RWPE1 (cell line): ENCODE data around the gene GDPD3.

Experiments used
- CTCF ChIA-PET: fragments of 350-600 bp; sonication (Branson Sonifier 250); formaldehyde crosslinking; extraction: SDS; loops from one replicate; lab custom pipeline; 2021; lab: Yijun Ruan, JAX
- POLR2A ChIA-PET: fragments of 400-600 bp; formaldehyde crosslinking; extraction: SDS; loops from one replicate; lab custom pipeline; 2020; ENCODE audit warnings: antibody characterized with exemption; ENCODE audit not compliant: low non-redundant PET; lab: Yijun Ruan, JAX
- DNase-seq: peaks from one replicate; pipeline ENCODE4 v3.0.0; 2012; ENCODE audit warnings: low spot score
- H3K27ac ChIP-seq: fragments of 450-650 bp; 2 replicates; pipeline ENCODE4 v1.5.1; 2017
- TF ChIP-seq, protein P1 (sequence below): fragments of 450-650 bp; conservative IDR thresholded peaks from 2 replicates; pipeline ENCODE4 v1.5.1; 2017; ENCODE audit warnings: low read depth, mild to moderate bottlenecking

GDPD3 gene

DNA sequence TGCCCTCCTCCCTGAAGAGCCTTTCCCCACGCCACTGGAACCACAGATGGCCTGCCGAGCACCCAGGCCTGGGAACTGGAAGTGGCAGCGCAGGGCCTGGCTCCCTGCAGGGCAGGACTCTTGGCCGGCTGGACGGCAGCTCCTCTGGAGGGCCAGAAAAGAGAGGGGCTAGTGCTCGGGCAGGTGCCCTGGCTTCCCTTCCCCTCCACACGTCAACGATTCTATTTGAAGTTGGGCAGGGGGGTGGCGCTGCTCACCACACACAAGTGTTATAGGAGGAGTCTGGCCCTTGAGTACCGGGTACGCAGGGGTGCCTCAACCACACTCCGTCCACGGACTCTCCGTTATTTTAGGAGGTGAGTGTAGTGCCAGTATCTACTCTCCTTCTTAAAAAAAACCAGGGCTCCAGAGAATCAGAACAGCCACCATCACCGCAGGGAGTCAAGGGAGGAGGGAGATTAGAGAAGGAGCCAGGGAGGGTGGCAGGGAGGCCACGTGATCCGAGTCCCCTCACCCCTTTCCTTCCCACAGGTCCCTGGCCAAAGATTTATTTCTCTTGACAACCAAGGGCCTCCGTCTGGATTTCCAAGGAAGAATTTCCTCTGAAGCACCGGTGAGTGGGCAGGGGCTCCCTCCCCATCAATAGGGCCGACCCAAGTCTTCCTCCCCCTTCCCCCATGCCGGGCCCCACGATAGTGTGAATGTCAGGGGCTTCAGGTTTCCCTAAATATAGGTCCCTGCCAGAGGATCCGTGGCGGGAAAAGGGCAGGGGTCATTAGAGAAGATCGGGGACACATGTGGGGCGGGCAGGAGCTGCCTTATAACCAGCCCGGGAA, 49.2 kb downstream of the GDPD3 start:
- POLR2A ChIA-PET, result interaction anchor here (0.9 kb wide), 1 partner anchor 9 kb away, joined by 5 read pairs; no protein-coding TSS in a partner anchor
- DNase-seq, result no peak
- CTCF ChIA-PET, result interaction anchor here (0.6 to 1.4 kb wide), 5 partner anchors 9 to 1861 kb away, joined by 3 to 5 read pairs (median 3); no protein-coding TSS in a partner anchor
- TF ChIP-seq, protein P1, sequence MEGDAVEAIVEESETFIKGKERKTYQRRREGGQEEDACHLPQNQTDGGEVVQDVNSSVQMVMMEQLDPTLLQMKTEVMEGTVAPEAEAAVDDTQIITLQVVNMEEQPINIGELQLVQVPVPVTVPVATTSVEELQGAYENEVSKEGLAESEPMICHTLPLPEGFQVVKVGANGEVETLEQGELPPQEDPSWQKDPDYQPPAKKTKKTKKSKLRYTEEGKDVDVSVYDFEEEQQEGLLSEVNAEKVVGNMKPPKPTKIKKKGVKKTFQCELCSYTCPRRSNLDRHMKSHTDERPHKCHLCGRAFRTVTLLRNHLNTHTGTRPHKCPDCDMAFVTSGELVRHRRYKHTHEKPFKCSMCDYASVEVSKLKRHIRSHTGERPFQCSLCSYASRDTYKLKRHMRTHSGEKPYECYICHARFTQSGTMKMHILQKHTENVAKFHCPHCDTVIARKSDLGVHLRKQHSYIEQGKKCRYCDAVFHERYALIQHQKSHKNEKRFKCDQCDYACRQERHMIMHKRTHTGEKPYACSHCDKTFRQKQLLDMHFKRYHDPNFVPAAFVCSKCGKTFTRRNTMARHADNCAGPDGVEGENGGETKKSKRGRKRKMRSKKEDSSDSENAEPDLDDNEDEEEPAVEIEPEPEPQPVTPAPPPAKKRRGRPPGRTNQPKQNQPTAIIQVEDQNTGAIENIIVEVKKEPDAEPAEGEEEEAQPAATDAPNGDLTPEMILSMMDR, result peak; percentile 37
- H3K27ac ChIP-seq, result peak overlapping the region; percentile 99

DNA sequence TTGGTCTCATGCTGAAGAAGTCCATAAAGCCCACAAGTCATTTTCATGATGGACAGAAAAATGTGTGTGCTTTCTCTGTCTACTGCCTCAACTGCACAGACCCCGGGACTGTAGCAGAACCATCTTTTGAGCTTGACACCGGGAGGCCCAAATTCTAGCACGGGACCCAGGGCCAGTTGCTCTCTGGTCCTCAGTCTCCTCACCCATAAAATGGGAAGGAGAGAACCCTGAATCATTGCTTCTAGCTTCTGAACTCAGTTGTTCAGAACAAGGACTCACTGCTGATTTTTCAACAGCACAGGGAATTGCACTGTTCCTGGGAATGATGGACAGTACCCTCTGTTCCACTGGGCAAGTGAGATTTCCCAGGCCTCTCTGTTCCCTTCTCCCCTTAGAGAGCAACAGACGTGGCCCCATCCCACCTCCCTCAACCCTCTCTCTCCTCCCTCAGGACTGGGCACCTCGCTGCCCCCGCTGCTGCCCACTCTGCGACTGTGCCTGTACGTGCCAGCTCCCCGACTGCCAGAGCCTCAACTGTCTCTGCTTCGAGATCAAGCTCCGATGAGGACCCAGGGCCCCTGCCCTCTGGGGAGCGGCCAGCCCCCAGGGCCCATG, 50.0 kb downstream of the GDPD3 start:
- TF ChIP-seq, protein P1, result no peak
- ChIA-PET POLR2A (no interaction called here), CTCF (interaction anchor here (0.6 to 0.7 kb wide), 2 partner anchors 8 to 110 kb away, joined by 3 to 5 read pairs; no protein-coding TSS in a partner anchor)
- DNase-seq, result no peak
- H3K27ac ChIP-seq, result peak overlapping the region; percentile 99

DNA sequence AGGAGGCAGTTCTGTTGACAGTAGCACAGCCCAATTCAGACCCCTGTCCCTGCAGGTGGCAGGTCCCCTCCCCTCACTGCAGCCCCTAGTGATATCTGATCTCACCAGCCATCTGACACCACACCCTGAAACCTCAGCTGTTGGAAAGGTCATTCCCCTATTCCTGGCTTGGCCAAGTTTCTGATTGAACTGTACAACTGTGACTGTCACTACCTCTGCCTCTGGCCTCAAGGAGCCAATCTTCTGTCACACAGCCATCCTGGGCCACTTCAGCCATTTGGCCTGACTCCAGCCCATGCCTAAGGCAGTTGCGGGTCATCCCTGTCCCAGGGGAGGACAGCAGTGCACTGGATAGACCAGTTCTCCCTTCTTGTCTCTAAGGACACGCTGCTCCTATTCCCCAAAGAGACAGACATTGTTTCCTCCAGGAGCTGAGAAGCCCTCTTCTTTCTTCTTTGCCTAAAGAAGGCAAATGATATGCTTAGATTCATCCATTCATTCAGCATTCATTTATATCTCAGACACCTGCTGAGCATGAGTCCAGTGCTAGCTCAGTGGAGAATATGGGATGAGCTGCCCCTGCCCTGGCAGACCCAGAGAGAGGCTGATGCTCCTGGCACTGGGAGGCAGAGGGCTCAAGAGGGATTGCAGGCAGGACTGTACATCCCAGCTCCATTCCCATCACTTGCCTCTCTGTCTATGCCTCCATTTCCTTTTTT, 52.3 kb downstream of the GDPD3 start:
- CTCF ChIA-PET, result interaction anchor here (0.6 to 0.8 kb wide), 2 partner anchors 28 to 210 kb away, joined by 3 read pairs; no protein-coding TSS in a partner anchor
- H3K27ac ChIP-seq, result peak overlapping the region; percentile 34
- POLR2A ChIA-PET, result interaction anchor here (0.6 kb wide), 1 partner anchor 587 kb away, joined by 3 read pairs; no protein-coding TSS in a partner anchor
- DNase-seq, result no peak
- TF ChIP-seq, protein P1, result no peak

DNA sequence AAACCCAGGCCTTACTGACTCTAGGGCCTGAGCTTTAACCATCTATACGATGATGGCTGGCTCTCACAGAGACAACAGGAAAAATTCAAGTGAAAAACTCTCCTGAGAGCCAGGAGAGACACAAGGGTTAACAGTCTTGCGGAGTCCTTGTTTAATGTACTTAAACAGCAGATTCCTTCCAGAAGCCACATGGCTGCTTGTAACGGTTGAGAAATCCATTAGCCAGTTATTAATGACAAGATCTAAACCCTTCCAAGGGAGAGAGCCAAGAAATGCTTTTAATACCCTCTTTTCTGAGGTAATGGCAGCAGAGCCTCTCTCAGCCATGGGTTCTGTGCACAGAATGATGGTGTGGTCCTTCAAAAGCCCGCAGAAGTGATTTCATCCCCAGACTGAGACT, 53.0 kb downstream of the GDPD3 start:
- CTCF ChIA-PET, result interaction anchor here (0.8 kb wide), 1 partner anchor 28 kb away, joined by 3 read pairs; no protein-coding TSS in a partner anchor
- peak overlapping the region; percentile 34 for H3K27ac ChIP-seq
- no peak for DNase-seq
- TF ChIP-seq, protein P1, result no peak
- POLR2A ChIA-PET, result no interaction called here

DNA sequence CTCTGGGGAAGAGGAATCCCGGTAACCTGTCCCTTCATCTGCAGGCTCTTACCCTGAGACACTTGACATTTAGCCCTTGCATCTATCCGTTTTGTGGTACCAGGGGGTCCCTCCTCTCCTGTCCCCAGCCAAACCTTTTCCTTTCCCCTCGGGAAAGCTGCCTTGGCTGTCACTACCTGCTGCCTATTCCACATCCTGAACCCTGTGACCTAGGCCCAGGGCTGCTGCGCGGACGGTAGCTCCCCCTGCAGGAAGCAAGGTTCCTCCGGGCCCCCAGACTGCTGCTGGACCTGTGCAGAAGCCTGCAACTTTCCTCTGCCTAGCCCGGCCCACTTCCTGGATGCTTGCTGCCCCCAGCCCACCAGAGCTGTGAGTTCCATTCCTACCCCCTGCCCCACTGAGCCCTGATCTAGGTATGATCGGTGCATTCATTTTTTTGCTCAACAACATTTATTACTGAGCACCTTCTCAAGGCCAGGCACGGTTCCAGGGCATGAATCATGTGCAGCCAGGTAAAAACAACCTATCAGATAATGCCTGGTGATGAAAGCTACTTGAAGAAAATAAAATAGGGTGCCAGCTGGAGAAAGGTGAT, 58.3 kb downstream of the GDPD3 start:
- CTCF ChIA-PET, result interaction anchor here (0.6 to 1.3 kb wide), 11 partner anchors 8 to 156 kb away, joined by 3 to 13 read pairs (median 3); partner anchors contain the start of genes ALDOA and TBX6
- TF ChIP-seq, protein P1, result peak; percentile 55
- peak overlapping the region; percentile 90 for H3K27ac ChIP-seq
- DNase-seq, result peak; percentile 78
- POLR2A ChIA-PET, result interaction anchor here (0.5 to 0.7 kb wide), 3 partner anchors 10 to 531 kb away, joined by 4 to 5 read pairs (median 4); no protein-coding TSS in a partner anchor
